IPS-20b (cell line): Measurements from ENCODE around the gene RORC.

Experiments
- H3K27ac ChIP-seq: one replicate; pipeline ENCODE4 v1.5.1; 2013; ENCODE audit warnings: low read length
- H3K27me3 ChIP-seq: 2 replicates; pipeline ENCODE4 v1.6.1; 2013; ENCODE audit warnings: mild to moderate bottlenecking, low read length, inconsistent platforms; ENCODE audit not compliant: insufficient read depth
- H3K36me3 ChIP-seq: 2 replicates; pipeline ENCODE4 v1.6.1; 2013; ENCODE audit warnings: low read depth, mild to moderate bottlenecking, inconsistent platforms, low read length, moderate library complexity; ENCODE audit not compliant: insufficient read depth
- H3K4me1 ChIP-seq: 2 replicates; pipeline ENCODE4 v1.6.1; 2013; ENCODE audit warnings: mild to moderate bottlenecking, control low read depth, inconsistent platforms, low read length, moderate library complexity; ENCODE audit not compliant: insufficient read depth
- H3K4me3 ChIP-seq: 2 replicates; pipeline ENCODE4 v1.5.1; 2013; ENCODE audit warnings: mild to moderate bottlenecking, low read length, inconsistent platforms
- H3K9ac ChIP-seq: 2 replicates; pipeline ENCODE4 v1.6.1; 2013; ENCODE audit warnings: low read depth, mild to moderate bottlenecking, inconsistent platforms, low read length, moderate library complexity
- H3K9me3 ChIP-seq: 2 replicates; pipeline ENCODE4 v1.6.1; 2013; ENCODE audit warnings: mild to moderate bottlenecking, low read depth, low read length, inconsistent platforms; ENCODE audit not compliant: insufficient read depth

Gene RORC

GRCh38 chr1:151759241-151759640 lies 72.4 kb downstream of the RORC start:
- H3K4me3 ChIP-seq, result no peak overlapping the region
- H3K9ac ChIP-seq, result no peak overlapping the region

DNA sequence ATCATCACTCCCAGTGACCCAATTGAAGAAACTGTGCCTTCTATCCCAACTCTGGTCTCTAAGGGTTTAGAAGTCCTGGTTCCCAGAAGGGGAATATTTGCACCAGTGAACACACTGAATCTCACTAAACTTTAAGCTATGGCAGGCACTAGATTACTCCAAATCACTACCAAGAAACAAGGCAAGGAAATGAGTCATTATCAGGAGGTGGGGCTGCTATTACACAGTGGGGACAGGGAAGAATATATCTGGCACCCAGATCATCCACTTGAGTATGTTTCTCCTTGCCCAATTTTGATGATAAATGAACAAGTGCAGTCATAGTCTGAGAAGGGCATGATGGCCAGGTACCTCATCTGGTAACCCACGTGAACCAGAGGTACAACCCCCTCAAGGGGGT lies 75.3 kb downstream of the RORC start:
- H3K27ac ChIP-seq, result no peak overlapping the region
- no peaks in the 10 kb centered on the region for H3K9me3 ChIP-seq
- H3K4me1 ChIP-seq, result no peaks in the 10 kb centered on the region
- no peaks in the 10 kb centered on the region for H3K27me3 ChIP-seq
- no peak overlapping the region for H3K9ac ChIP-seq
- H3K36me3 ChIP-seq, result peaks cover 43% of the 10 kb centered on the region
- H3K4me3 ChIP-seq, result no peak overlapping the region

More at GRCh38 chr1:151759241-151759640, 72.4 kb downstream of the RORC start:
- H3K9me3 ChIP-seq, result no peaks in the 10 kb centered on the region
- H3K27me3 ChIP-seq, result no peaks in the 10 kb centered on the region
- H3K27ac ChIP-seq, result no peak overlapping the region
- peaks cover 52% of the 10 kb centered on the region for H3K36me3 ChIP-seq
- peaks cover 10% of the 10 kb centered on the region; the same call in 1 of the 2 replicates for H3K4me1 ChIP-seq
